HUES6 (cell line): ENCODE measurements around the gene BCAS1.

Experiments used
- H3K27ac ChIP-seq: 2 replicates; pipeline ENCODE4 v1.7.0; 2013; ENCODE audit warnings: low read depth, mild to moderate bottlenecking, low read length, inconsistent platforms
- H3K27me3 ChIP-seq: 2 replicates; pipeline ENCODE4 v1.6.1; 2013; ENCODE audit warnings: low read length; ENCODE audit not compliant: control insufficient read depth, insufficient read depth
- H3K36me3 ChIP-seq: 2 replicates; pipeline ENCODE4 v1.6.1; 2013; ENCODE audit warnings: low read length; ENCODE audit not compliant: control insufficient read depth, insufficient read depth
- H3K4me1 ChIP-seq: 2 replicates; pipeline ENCODE4 v1.6.1; 2013; ENCODE audit warnings: low read length; ENCODE audit not compliant: control insufficient read depth, insufficient read depth
- H3K4me3 ChIP-seq: 2 replicates; pipeline ENCODE4 v1.5.1; 2013; ENCODE audit warnings: low read depth, low read length
- H3K9ac ChIP-seq: one replicate; pipeline ENCODE4 v1.6.1; 2013; ENCODE audit warnings: mild to moderate bottlenecking, low read length
- H3K9me3 ChIP-seq: 2 replicates; pipeline ENCODE4 v1.6.1; 2013; ENCODE audit warnings: low read depth, low read length; ENCODE audit not compliant: control insufficient read depth, insufficient read depth

BCAS1 gene

GRCh38 chr20:54078296-54078984 lies 8.0 kb upstream of the BCAS1 start:
- Histone ChIP-seq H3K4me3 (no peak overlapping the region), H3K27ac (no peak overlapping the region), H3K9me3 (no peaks in the 10 kb centered on the region), H3K4me1 (no peaks in the 10 kb centered on the region), H3K27me3 (no peaks in the 10 kb centered on the region), H3K36me3 (no peaks in the 10 kb centered on the region), H3K9ac (no peak overlapping the region)

GRCh38 chr20:54076259-54076658 lies 5.9 kb upstream of the BCAS1 start:
- Histone ChIP-seq H3K27ac (no peak overlapping the region), H3K9me3 (no peaks in the 10 kb centered on the region), H3K36me3 (no peaks in the 10 kb centered on the region), H3K27me3 (no peaks in the 10 kb centered on the region), H3K9ac (no peak overlapping the region), H3K4me1 (no peaks in the 10 kb centered on the region), H3K4me3 (no peak overlapping the region)

GRCh38 chr20:54075322-54075721 lies 4.9 kb upstream of the BCAS1 start:
- no peaks in the 10 kb centered on the region for H3K36me3 ChIP-seq
- no peak overlapping the region for H3K9ac ChIP-seq
- no peak overlapping the region for H3K4me3 ChIP-seq
- no peaks in the 10 kb centered on the region for H3K27me3 ChIP-seq
- H3K9me3 ChIP-seq, result no peaks in the 10 kb centered on the region
- peaks cover 6% of the 10 kb centered on the region for H3K4me1 ChIP-seq
- no peak overlapping the region for H3K27ac ChIP-seq

GRCh38 chr20:54074511-54074910 lies 4.1 kb upstream of the BCAS1 start:
- Histone ChIP-seq H3K4me3 (no peak overlapping the region), H3K9me3 (no peaks in the 10 kb centered on the region), H3K4me1 (peaks cover 14% of the 10 kb centered on the region), H3K27ac (no peak overlapping the region), H3K27me3 (no peaks in the 10 kb centered on the region), H3K36me3 (no peaks in the 10 kb centered on the region), H3K9ac (no peak overlapping the region)

- Histone ChIP-seq H3K9me3 (no peaks in the 10 kb centered on the region), H3K27me3 (no peaks in the 10 kb centered on the region), H3K4me3 (no peak overlapping the region), H3K27ac (no peak overlapping the region), H3K4me1 (peaks cover 26% of the 10 kb centered on the region), H3K9ac (no peak overlapping the region), H3K36me3 (no peaks in the 10 kb centered on the region)
These were observed 2.9 kb upstream of the BCAS1 start for GRCh38 chr20:54073288-54073687.

GRCh38 chr20:54069501-54069971 lies 858 bp downstream of the BCAS1 start:
- peaks cover 38% of the 10 kb centered on the region for H3K4me1 ChIP-seq
- no peaks in the 10 kb centered on the region for H3K36me3 ChIP-seq
- H3K27ac ChIP-seq, result no peak overlapping the region
- peak overlapping the region; percentile 14 for H3K9ac ChIP-seq
- no peak overlapping the region for H3K4me3 ChIP-seq
- H3K9me3 ChIP-seq, result no peaks in the 10 kb centered on the region
- H3K27me3 ChIP-seq, result no peaks in the 10 kb centered on the region

- Histone ChIP-seq H3K27ac (no peak overlapping the region), H3K9ac (peak overlapping the region; percentile 14), H3K27me3 (no peaks in the 10 kb centered on the region), H3K4me3 (no peak overlapping the region), H3K36me3 (no peaks in the 10 kb centered on the region), H3K4me1 (peaks cover 38% of the 10 kb centered on the region), H3K9me3 (no peaks in the 10 kb centered on the region)
These were observed 1.4 kb downstream of the BCAS1 start for GRCh38 chr20:54068966-54069365.

GRCh38 chr20:54068495-54068894 lies 1.9 kb downstream of the BCAS1 start:
- no peak overlapping the region for H3K4me3 ChIP-seq
- H3K9me3 ChIP-seq, result no peaks in the 10 kb centered on the region
- no peak overlapping the region for H3K27ac ChIP-seq
- H3K36me3 ChIP-seq, result no peaks in the 10 kb centered on the region
- peaks cover 38% of the 10 kb centered on the region for H3K4me1 ChIP-seq
- no peaks in the 10 kb centered on the region for H3K27me3 ChIP-seq
- H3K9ac ChIP-seq, result peak overlapping the region; percentile 14

- Histone ChIP-seq H3K36me3 (no peaks in the 10 kb centered on the region), H3K4me1 (peaks cover 38% of the 10 kb centered on the region), H3K9me3 (no peaks in the 10 kb centered on the region), H3K27ac (no peak overlapping the region; the same call in 1 of the 2 replicates), H3K4me3 (no peak overlapping the region), H3K27me3 (no peaks in the 10 kb centered on the region), H3K9ac (peak overlapping the region; percentile 54)
These were observed 2.7 kb downstream of the BCAS1 start for GRCh38 chr20:54067606-54068174.

GRCh38 chr20:54065601-54066038 lies 4.8 kb downstream of the BCAS1 start:
- Histone ChIP-seq H3K27ac (no peak overlapping the region), H3K4me1 (peaks cover 35% of the 10 kb centered on the region), H3K9ac (no peak overlapping the region), H3K36me3 (no peaks in the 10 kb centered on the region), H3K4me3 (no peak overlapping the region), H3K27me3 (no peaks in the 10 kb centered on the region), H3K9me3 (no peaks in the 10 kb centered on the region)

GRCh38 chr20:54064939-54065338 lies 5.5 kb downstream of the BCAS1 start:
- no peaks in the 10 kb centered on the region for H3K36me3 ChIP-seq
- no peak overlapping the region for H3K4me3 ChIP-seq
- H3K9me3 ChIP-seq, result no peaks in the 10 kb centered on the region
- H3K27me3 ChIP-seq, result no peaks in the 10 kb centered on the region
- no peak overlapping the region for H3K27ac ChIP-seq
- H3K4me1 ChIP-seq, result peaks cover 28% of the 10 kb centered on the region
- H3K9ac ChIP-seq, result no peak overlapping the region
